ENCODE data around the gene C1S.
A peak's percentile ranks its signal among the peaks of the same experiment; 100 is the strongest.
"Not testable (repeated sequence)": the region's sequence is repeated elsewhere in the genome, so short reads cannot be mapped to it uniquely, and the experiment has no call there.

The C1S gene

GRCh38 chr12:7106082-7106481 is 45.6 kb downstream of the C1S start:
- TF ChIP-seq CTCF (IDR thresholded peaks at IDR 0.05; ENCODE audit: extremely low read depth, missing control alignments) = no peak
- DNase-seq (ENCODE audit: low spot score) = no peak

GRCh38 chr12:7107181-7107580 is 46.7 kb downstream of the C1S start:
- not testable (repeated sequence) for DNase-seq (ENCODE audit: low spot score)

- no peak for DNase-seq (ENCODE audit: low spot score)
- no peak for TF ChIP-seq CTCF (IDR thresholded peaks at IDR 0.05; ENCODE audit: extremely low read depth, missing control alignments)
These were observed 47.1 kb downstream of the C1S start for GRCh38 chr12:7107636-7108002.

- peak; percentile 87 for DNase-seq (ENCODE audit: low spot score)
- TF ChIP-seq CTCF (IDR thresholded peaks at IDR 0.05; ENCODE audit: extremely low read depth, missing control alignments) = no peak
These were observed 47.7 kb downstream of the C1S start for GRCh38 chr12:7108003-7108795.

- peak; percentile 64 for DNase-seq (ENCODE audit: low spot score)
- TF ChIP-seq CTCF (IDR thresholded peaks at IDR 0.05; ENCODE audit: extremely low read depth, missing control alignments) = peak; percentile 95
These were observed 48.5 kb downstream of the C1S start, which contains the start of gene C1RL for GRCh38 chr12:7108796-7109571. C1RL (minus strand) TSS chr12:7109214; CDS start chr12:7109180, 34 bp downstream.

GRCh38 chr12:7109572-7109920 is 49.0 kb downstream of the C1S start:
- DNase-seq (ENCODE audit: low spot score) = no peak
- TF ChIP-seq CTCF (IDR thresholded peaks at IDR 0.05; ENCODE audit: extremely low read depth, missing control alignments) = no peak

GRCh38 chr12:7110661-7111060 is 50.1 kb downstream of the C1S start:
- no peak for DNase-seq (ENCODE audit: low spot score)
- TF ChIP-seq CTCF (IDR thresholded peaks at IDR 0.05; ENCODE audit: extremely low read depth, missing control alignments) = no peak

Measured in GM20000 (cell line).